Ishikawa (cell line): ENCODE data around the gene EDNRA.

ENCODE experiments used
- CEBPB ChIP-seq: IDR thresholded peaks from 2 replicates; pipeline ENCODE4 v1.6.1; 2012
- CREB1 ChIP-seq: IDR thresholded peaks from 2 replicates; pipeline ENCODE4 v1.6.1; 2012; ENCODE audit warnings: low read depth
- EGR1 ChIP-seq: IDR thresholded peaks from 2 replicates; pipeline ENCODE4 v1.6.1; 2012
- EP300 ChIP-seq: IDR thresholded peaks from 2 replicates; pipeline ENCODE4 v1.6.1; 2012; ENCODE audit warnings: borderline replicate concordance
- FOXM1 ChIP-seq: IDR thresholded peaks from 2 replicates; pipeline ENCODE4 v1.6.1; 2012; ENCODE audit warnings: low read depth, borderline replicate concordance
- NFIC ChIP-seq: IDR thresholded peaks from 2 replicates; pipeline ENCODE4 v1.6.1; 2012
- RAD21 ChIP-seq: IDR thresholded peaks from 2 replicates; pipeline ENCODE4 v1.6.1; 2012; ENCODE audit warnings: low read depth
- TAF1 ChIP-seq: IDR thresholded peaks from 2 replicates; pipeline ENCODE4 v1.6.1; 2012; ENCODE audit warnings: low read depth, mild to moderate bottlenecking
- TCF12 ChIP-seq: IDR thresholded peaks from 2 replicates; pipeline ENCODE4 v1.6.1; 2012; ENCODE audit warnings: low read depth
- TEAD4 ChIP-seq: IDR thresholded peaks from 2 replicates; pipeline ENCODE4 v1.6.1; 2012
- YY1 ChIP-seq: IDR thresholded peaks from 2 replicates; pipeline ENCODE4 v1.6.1; 2012; ENCODE audit warnings: low read depth
- ZBTB7A ChIP-seq: IDR thresholded peaks from 2 replicates; pipeline ENCODE4 v1.6.1; 2012; ENCODE audit warnings: low read depth
- TF ChIP-seq, protein P1 (sequence below): IDR thresholded peaks from 2 replicates; pipeline ENCODE4 v1.6.1; 2012; ENCODE audit warnings: low read depth, mild to moderate bottlenecking
- TF ChIP-seq, protein P2 (sequence below): IDR thresholded peaks from 2 replicates; pipeline ENCODE4 v1.6.1; 2012
- TF ChIP-seq, protein P3 (sequence below): IDR thresholded peaks from 2 replicates; pipeline ENCODE4 v1.6.1; 2012

EDNRA gene

DNA sequence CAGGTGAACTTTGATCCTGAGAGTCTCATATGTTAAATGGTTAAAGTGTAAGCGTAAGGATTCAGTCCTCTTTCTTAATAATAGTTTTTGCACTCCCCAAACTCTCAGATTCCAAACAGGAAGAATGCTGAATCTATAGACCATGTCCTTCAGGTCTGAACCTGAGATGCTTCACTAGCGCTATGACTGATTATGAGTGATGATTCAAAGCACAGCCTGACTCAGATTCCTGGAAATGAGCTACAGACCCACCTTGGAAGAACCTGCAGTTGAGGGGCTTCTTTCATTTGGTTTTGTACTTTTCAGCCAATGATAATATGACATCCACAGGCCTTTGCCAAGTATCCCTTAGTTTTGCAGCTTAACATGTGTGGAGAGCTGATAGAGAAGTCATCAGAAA, 1.4 kb downstream of the EDNRA start:
- TF ChIP-seq NFIC (no peak), EGR1 (no peak), FOXM1 (no peak), CREB1 (no peak), TCF12 (no peak)
- TF ChIP-seq, protein P1, sequence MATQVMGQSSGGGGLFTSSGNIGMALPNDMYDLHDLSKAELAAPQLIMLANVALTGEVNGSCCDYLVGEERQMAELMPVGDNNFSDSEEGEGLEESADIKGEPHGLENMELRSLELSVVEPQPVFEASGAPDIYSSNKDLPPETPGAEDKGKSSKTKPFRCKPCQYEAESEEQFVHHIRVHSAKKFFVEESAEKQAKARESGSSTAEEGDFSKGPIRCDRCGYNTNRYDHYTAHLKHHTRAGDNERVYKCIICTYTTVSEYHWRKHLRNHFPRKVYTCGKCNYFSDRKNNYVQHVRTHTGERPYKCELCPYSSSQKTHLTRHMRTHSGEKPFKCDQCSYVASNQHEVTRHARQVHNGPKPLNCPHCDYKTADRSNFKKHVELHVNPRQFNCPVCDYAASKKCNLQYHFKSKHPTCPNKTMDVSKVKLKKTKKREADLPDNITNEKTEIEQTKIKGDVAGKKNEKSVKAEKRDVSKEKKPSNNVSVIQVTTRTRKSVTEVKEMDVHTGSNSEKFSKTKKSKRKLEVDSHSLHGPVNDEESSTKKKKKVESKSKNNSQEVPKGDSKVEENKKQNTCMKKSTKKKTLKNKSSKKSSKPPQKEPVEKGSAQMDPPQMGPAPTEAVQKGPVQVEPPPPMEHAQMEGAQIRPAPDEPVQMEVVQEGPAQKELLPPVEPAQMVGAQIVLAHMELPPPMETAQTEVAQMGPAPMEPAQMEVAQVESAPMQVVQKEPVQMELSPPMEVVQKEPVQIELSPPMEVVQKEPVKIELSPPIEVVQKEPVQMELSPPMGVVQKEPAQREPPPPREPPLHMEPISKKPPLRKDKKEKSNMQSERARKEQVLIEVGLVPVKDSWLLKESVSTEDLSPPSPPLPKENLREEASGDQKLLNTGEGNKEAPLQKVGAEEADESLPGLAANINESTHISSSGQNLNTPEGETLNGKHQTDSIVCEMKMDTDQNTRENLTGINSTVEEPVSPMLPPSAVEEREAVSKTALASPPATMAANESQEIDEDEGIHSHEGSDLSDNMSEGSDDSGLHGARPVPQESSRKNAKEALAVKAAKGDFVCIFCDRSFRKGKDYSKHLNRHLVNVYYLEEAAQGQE: no peak

DNA sequence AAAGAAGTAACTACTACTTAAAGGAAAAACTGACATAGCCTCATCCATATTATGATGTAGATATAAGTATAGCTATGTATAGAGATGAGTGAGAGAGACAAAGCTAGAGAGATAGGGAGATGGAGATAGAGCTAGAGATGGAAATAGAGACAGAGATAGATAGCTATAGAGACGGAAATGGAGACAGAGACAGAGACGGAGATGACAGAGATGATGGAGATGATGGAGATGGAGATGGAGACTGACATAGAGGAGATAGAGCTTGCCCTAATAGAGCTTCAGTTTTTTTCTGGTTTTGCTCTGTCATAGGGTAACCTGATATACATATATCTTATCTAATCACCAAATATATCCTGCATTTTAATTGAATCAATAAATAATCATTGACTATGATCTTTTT, 4.3 kb downstream of the EDNRA start:
- no peak for TF ChIP-seq ZBTB7A
- TF ChIP-seq CEBPB: no peak
- TF ChIP-seq EP300: no peak
- TF ChIP-seq TEAD4: no peak
- TF ChIP-seq, protein P2, sequence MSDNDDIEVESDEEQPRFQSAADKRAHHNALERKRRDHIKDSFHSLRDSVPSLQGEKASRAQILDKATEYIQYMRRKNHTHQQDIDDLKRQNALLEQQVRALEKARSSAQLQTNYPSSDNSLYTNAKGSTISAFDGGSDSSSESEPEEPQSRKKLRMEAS: no peak

DNA sequence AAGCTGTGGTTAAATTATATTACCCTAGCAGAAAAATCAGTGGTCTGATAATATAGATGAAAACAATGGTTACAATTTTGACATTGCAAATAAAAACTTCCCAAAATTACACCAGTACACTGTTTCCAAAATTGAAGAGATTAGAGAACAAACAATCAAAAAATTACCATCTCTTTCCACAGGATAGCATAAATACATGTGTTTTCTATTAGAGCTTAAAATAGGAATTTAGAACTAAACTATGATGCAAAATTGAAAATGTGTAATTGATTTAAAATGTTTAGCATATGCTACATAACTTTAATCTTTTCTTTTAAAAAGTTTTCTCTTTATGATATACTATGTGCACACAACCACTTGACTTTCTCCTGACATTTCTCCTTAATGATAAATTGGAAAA, 6.7 kb downstream of the EDNRA start:
- TF ChIP-seq, protein P3, sequence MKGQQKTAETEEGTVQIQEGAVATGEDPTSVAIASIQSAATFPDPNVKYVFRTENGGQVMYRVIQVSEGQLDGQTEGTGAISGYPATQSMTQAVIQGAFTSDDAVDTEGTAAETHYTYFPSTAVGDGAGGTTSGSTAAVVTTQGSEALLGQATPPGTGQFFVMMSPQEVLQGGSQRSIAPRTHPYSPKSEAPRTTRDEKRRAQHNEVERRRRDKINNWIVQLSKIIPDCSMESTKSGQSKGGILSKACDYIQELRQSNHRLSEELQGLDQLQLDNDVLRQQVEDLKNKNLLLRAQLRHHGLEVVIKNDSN: no peak
- TF ChIP-seq, protein P1: no peak
- TF ChIP-seq NFIC (no peak), EGR1 (no peak)

DNA sequence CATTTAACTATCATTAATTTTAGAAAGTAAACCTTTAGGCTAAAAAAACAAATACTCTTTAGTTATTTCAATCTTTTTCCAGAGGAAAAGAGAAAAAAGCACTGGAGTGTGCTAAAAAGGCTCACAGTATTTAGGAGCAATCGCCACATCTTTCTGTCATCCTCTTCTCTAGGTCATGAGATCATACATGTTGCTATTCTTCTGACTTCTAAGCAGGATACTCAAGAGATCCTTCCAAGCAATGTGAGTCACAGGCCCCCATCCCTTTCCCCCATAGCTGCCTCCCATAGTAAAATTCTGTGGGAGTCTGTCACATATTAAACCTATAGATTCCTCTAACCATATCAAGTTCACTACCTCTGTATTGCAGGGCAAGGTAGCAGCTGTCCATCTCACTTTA, 7.7 kb downstream of the EDNRA start:
- TF ChIP-seq, protein P3: no peak
- TF ChIP-seq TCF12 (no peak), ZBTB7A (no peak), TEAD4 (no peak), RAD21 (no peak), CEBPB (no peak), CREB1 (no peak), EGR1 (no peak), EP300 (no peak), YY1 (no peak), FOXM1 (no peak), NFIC (no peak), TAF1 (no peak)
- TF ChIP-seq, protein P2: no peak
- TF ChIP-seq, protein P1: no peak

DNA sequence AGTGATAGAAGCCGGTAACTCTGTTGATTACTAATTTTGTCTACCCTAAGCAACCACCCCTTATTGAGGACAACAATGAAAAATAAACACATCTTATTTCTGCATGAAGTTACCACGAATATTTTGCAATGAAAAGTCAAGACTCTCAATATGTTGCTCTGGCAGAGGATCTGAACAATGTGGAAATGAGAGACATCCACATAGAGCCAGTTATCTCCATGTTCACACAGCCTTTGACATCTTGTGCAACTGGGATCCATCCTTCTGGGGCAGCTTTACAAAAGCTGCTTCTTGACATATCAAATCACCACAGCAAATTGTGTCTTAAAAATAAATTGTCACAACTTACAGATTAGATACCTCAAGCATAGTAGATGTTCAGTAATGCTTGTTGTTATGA, 10.2 kb downstream of the EDNRA start:
- TF ChIP-seq, protein P2: no peak
- no peak for TF ChIP-seq YY1
- TF ChIP-seq CEBPB: no peak
- TF ChIP-seq TEAD4: no peak
- TF ChIP-seq, protein P1: no peak
